Endothelial cell (in vitro differentiated cells): ENCODE results near the gene SV2B. TPM values are rescaled to one million over a fixed set of nuclear protein-coding genes. Genes with fewer than 3 reads are reported as not detected.

Experiments used
- DNase-seq: peaks from one replicate; pipeline ENCODE4 v3.0.0; 2021; ENCODE audit warnings: low spot score
- H3K27ac Mint-ChIP-seq: one replicate; pipeline ENCODE4 v1.8.0; 2021; ENCODE audit warnings: mixed read lengths, inconsistent platforms; ENCODE audit not compliant: unreplicated experiment
- H3K27me3 Mint-ChIP-seq: one replicate; pipeline ENCODE4 v1.8.0; 2021; ENCODE audit warnings: mild to moderate bottlenecking, moderate library complexity, mixed read lengths, inconsistent platforms; ENCODE audit not compliant: unreplicated experiment
- H3K36me3 Mint-ChIP-seq: one replicate; pipeline ENCODE4 v1.8.0; 2021; ENCODE audit warnings: mild to moderate bottlenecking, low read depth, mixed read lengths, inconsistent platforms; ENCODE audit not compliant: unreplicated experiment
- H3K4me1 Mint-ChIP-seq: one replicate; pipeline ENCODE4 v1.8.0; 2021; ENCODE audit warnings: mild to moderate bottlenecking, mixed read lengths, inconsistent platforms; ENCODE audit not compliant: unreplicated experiment
- H3K4me3 Mint-ChIP-seq: one replicate; pipeline ENCODE4 v1.8.0; 2021; ENCODE audit warnings: mild to moderate bottlenecking, mixed read lengths, inconsistent platforms; ENCODE audit not compliant: unreplicated experiment
- H3K9me3 Mint-ChIP-seq: one replicate; pipeline ENCODE4 v1.8.0; 2021; ENCODE audit warnings: mixed read lengths, inconsistent platforms; ENCODE audit not compliant: unreplicated experiment
- total RNA-seq: library from RNA; stranded (reverse); fragmentation: NEBNext Ultra II Directional; extraction: Animal tissue kit (Norgen Biotek cat#: 25700); gene quantifications from one replicate; pipeline ENCODE4 v1.2.1, GENCODE V29; 2021; ENCODE audit not compliant: unreplicated experiment
- TF ChIP-seq, protein P1 (sequence below): fragments of 200-600 bp; sonication (generic); IDR thresholded peaks from one replicate; pipeline ENCODE4 v1.5.0; 2021; ENCODE audit warnings: antibody characterized with exemption; ENCODE audit not compliant: unreplicated experiment

SV2B gene
- total RNA-seq, 1 donor from 2014 or later, result 0.26 TPM

- Mint-ChIP-seq H3K4me3 (no peak overlapping the region), H3K4me1 (no peaks in the 10 kb centered on the region)
- DNase-seq, result no peak
Observed at GRCh38 chr15:91228383-91228782, 128.3 kb downstream of the SV2B start.

DNA sequence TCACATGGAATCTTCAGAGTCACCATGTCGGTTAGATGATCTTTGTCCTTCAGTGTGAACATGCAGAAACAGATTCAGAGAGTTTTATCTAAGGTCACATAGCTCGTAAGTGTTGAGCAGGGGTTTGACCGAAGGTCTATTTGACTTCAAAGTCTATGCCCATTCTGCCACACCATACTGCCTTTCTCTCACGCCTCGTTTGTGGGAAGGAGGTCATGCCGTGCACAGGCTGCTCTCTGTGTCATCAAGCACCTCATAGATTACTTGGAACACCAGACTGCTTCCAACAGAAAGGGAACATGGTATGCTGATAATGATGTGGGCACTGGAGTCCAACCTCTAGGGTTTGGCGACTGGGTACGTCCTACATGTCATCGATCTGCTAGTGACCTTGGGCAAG lies 128.8 kb downstream of the SV2B start:
- H3K9me3 Mint-ChIP-seq, result no peaks in the 10 kb centered on the region
- no peak overlapping the region for H3K4me3 Mint-ChIP-seq
- no peak for DNase-seq
- peaks cover 1% of the 10 kb centered on the region for H3K27me3 Mint-ChIP-seq
- TF ChIP-seq, protein P1, sequence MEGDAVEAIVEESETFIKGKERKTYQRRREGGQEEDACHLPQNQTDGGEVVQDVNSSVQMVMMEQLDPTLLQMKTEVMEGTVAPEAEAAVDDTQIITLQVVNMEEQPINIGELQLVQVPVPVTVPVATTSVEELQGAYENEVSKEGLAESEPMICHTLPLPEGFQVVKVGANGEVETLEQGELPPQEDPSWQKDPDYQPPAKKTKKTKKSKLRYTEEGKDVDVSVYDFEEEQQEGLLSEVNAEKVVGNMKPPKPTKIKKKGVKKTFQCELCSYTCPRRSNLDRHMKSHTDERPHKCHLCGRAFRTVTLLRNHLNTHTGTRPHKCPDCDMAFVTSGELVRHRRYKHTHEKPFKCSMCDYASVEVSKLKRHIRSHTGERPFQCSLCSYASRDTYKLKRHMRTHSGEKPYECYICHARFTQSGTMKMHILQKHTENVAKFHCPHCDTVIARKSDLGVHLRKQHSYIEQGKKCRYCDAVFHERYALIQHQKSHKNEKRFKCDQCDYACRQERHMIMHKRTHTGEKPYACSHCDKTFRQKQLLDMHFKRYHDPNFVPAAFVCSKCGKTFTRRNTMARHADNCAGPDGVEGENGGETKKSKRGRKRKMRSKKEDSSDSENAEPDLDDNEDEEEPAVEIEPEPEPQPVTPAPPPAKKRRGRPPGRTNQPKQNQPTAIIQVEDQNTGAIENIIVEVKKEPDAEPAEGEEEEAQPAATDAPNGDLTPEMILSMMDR, result no peak
- no peak overlapping the region for H3K27ac Mint-ChIP-seq
- H3K4me1 Mint-ChIP-seq, result no peaks in the 10 kb centered on the region
- no peaks in the 10 kb centered on the region for H3K36me3 Mint-ChIP-seq

More at GRCh38 chr15:91228383-91228782, 128.3 kb downstream of the SV2B start:
- Mint-ChIP-seq H3K9me3 (no peaks in the 10 kb centered on the region), H3K36me3 (no peaks in the 10 kb centered on the region), H3K27me3 (peaks cover 1% of the 10 kb centered on the region), H3K27ac (no peak overlapping the region)
- TF ChIP-seq, protein P1, result no peak

GRCh38 chr15:91231703-91232102 lies 131.6 kb downstream of the SV2B start:
- H3K4me1 Mint-ChIP-seq, result no peaks in the 10 kb centered on the region
- no peak overlapping the region for H3K27ac Mint-ChIP-seq
- TF ChIP-seq, protein P1, result no peak
- no peaks in the 10 kb centered on the region for H3K9me3 Mint-ChIP-seq
- H3K36me3 Mint-ChIP-seq, result no peaks in the 10 kb centered on the region
- H3K27me3 Mint-ChIP-seq, result no peaks in the 10 kb centered on the region
- H3K4me3 Mint-ChIP-seq, result no peak overlapping the region
- DNase-seq, result no peak

GRCh38 chr15:91234759-91235158 lies 134.7 kb downstream of the SV2B start:
- Mint-ChIP-seq H3K27ac (no peak overlapping the region), H3K4me1 (no peaks in the 10 kb centered on the region), H3K4me3 (no peak overlapping the region), H3K27me3 (no peaks in the 10 kb centered on the region), H3K9me3 (no peaks in the 10 kb centered on the region), H3K36me3 (no peaks in the 10 kb centered on the region)
- TF ChIP-seq, protein P1, result no peak
- no peak for DNase-seq

DNA sequence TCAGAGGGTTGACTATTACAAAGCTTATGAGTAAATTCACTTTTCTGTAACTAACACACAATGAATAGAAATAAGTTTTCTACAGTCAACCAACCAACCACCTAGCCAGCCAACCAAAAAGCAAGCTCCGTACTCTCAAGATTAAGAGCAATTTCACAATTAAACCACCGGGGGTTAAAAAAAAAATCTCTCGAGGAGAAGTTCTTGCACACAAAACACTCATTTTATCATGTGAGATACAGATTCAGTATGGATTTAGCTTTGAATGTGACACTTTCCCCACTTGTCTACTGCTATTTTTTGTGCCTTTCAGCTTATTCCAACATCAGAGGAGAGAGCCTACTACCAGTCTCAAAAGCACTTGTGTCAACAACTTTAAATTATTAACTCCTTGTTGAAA lies 135.3 kb downstream of the SV2B start:
- H3K4me3 Mint-ChIP-seq, result no peak overlapping the region
- TF ChIP-seq, protein P1, result peak; percentile 56
- H3K4me1 Mint-ChIP-seq, result no peaks in the 10 kb centered on the region
- H3K27me3 Mint-ChIP-seq, result no peaks in the 10 kb centered on the region
- no peaks in the 10 kb centered on the region for H3K9me3 Mint-ChIP-seq
- no peaks in the 10 kb centered on the region for H3K36me3 Mint-ChIP-seq
- H3K27ac Mint-ChIP-seq, result no peak overlapping the region
- DNase-seq, result no peak
